Astrocyte of the cerebellum (primary cell): ENCODE results near the gene EPHA8.

Experiments
- DNase-seq: peaks from one replicate; pipeline ENCODE4 v3.0.0-alpha.2; 2011; ENCODE audit warnings: low read depth
- H3K4me3 ChIP-seq: 2 replicates; pipeline ENCODE4 v1.5.1; 2011; ENCODE audit warnings: mild to moderate bottlenecking, low read depth, low read length, moderate library complexity
- in situ Hi-C: cut with HindIII; loops from 2 replicates; pipeline ENCODE4 v1.10.0; 2017; ENCODE audit warnings: low sequenced_read_pairs
- TF ChIP-seq, protein P1 (sequence below): IDR thresholded peaks from 2 replicates; pipeline ENCODE4 v1.5.1; 2012; ENCODE audit warnings: low read length, low read depth, moderate library complexity, mild to moderate bottlenecking; ENCODE audit errors: missing control alignments

Gene EPHA8

DNA sequence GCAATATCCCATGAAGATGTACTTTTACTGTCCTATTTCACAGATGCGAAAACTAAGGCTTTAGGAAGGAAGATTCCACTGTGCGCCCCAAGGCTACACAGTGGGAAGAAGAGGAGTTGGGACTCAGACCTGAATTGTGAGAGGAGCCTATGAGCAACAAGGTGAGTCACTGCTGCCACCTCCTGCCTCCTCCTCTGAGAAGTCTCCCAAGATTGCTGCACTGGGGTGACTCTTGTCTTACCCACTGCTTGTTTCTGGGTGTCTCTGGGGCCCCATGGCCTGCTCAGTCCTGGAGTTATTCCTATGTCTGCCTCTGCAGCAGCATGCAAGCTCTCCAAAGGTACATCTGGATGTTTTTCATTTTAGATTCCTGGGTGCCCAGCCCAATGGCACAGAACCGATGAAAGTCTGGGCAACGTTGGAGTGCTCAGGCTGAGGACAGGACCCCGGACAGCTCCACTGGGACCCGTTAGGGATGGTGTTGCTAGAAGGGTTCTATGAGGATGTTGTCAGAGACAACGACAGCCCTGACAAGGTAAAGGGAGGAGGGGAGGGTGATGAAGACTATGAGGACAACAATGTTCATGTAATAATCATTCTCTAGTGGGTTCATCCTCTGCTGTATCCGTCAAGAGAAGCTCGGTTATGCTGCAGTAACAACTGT, 62.1 kb downstream of the EPHA8 start:
- TF ChIP-seq, protein P1, sequence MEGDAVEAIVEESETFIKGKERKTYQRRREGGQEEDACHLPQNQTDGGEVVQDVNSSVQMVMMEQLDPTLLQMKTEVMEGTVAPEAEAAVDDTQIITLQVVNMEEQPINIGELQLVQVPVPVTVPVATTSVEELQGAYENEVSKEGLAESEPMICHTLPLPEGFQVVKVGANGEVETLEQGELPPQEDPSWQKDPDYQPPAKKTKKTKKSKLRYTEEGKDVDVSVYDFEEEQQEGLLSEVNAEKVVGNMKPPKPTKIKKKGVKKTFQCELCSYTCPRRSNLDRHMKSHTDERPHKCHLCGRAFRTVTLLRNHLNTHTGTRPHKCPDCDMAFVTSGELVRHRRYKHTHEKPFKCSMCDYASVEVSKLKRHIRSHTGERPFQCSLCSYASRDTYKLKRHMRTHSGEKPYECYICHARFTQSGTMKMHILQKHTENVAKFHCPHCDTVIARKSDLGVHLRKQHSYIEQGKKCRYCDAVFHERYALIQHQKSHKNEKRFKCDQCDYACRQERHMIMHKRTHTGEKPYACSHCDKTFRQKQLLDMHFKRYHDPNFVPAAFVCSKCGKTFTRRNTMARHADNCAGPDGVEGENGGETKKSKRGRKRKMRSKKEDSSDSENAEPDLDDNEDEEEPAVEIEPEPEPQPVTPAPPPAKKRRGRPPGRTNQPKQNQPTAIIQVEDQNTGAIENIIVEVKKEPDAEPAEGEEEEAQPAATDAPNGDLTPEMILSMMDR = no peak
- no peak for DNase-seq
- in situ Hi-C loops = no loop called here

DNA sequence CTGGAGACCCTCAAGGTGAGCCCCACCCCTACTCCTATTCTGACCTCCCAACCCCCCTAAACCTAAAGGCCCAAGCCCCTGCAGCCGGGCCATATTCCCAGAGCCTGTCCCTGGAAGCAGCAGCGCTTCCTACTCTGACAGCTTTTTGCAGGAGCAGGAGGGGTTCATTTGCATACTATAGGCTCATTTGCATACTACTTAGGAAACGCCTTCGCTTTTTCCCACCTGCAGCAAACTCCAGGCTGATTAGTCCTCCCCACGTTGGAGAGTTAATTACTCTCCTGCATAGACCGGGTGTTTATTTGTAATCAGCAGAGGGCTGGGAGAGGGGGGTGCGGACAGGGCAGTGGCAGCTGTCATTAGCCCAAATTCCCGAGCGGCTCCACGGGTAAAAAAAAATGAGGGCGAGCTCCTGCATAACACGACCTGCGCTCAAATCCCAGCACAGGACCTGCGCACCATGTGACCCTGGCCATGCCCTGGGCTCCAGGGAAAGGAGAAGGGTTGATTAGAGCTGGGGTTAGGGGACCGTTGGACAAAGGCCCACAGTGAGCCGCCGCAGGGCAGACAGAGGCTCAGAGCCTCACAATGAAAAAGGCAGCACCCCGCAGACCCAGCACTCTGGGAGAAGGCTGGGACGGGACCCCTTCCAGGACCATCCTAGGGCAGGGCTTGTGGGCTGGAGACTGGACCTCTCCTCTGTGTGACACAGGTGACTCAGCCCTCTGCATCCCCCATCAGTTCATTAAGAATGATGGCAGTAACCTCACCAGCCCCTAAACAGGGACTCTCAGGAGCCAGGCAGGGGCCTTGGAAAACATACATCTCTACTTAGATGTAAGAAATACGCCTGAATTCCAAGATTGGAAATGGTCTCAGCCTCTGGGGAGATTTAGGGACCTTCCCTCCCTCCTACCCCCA, 63.2 kb downstream of the EPHA8 start:
- in situ Hi-C loops = no loop called here
- no peak overlapping the region for H3K4me3 ChIP-seq
- TF ChIP-seq, protein P1 = no peak
- no peak for DNase-seq

More for the DNA sequence above, 62.1 kb downstream of the EPHA8 start:
- no peak overlapping the region for H3K4me3 ChIP-seq

DNA sequence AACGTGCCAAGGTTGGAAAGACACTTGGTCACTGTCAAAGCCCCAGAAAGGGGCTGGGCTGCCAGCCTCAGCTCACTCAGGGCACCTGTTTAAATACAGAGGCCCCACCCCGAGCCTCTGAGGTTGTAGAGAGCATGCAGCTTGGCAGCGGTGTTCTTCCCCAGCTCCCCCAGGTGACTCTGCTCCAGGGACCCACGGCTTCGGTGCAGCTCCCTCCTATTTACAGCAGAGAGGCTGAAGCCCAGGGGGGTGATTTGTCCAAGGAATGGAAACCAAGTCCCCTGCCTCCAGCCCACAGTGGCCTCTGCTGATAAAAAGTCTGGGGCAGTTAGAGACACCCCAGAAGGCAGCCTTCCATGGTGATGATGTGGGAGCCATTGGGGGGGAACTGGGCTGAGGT, 64.0 kb downstream of the EPHA8 start:
- no peak overlapping the region for H3K4me3 ChIP-seq
- TF ChIP-seq, protein P1 = no peak
- in situ Hi-C loops = no loop called here
- DNase-seq = no peak

DNA sequence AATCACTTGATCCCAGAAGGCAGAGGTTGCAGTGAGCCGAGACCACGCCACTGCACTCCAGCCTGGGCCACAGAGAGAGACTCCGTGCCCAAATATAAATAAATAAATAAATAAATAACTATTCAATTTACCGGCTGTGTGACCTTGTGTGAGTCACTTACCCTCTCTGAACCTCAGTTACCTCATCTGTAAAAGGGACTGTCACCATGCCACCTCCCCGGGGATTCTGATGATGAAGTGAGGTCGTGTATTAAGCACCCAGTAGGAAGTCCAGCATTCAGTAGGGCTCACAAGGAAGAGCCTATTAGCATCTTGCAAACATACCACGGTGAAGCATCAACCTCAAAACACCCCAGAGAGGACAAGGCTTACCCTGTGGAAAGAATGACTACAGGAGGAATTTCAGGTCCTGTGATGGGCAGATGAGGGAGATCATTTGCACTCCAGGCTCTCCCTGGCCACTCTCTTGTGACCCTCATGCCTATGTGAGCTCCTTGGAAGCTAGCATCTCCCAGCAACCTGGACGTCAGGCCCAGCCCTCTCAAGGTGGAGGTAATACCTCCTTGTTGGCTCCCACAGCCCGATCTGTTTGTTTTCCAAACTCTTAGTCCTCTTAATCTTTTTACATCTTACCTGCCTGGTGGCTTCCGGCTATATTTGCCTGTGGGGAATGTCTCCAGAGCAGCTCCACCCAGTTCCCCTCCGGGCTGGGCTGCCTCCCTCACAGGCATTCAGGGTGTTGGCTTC, 65.6 kb downstream of the EPHA8 start:
- in situ Hi-C loops = no loop called here
- no peak for DNase-seq
- TF ChIP-seq, protein P1 = no peak
- H3K4me3 ChIP-seq = no peak overlapping the region

DNA sequence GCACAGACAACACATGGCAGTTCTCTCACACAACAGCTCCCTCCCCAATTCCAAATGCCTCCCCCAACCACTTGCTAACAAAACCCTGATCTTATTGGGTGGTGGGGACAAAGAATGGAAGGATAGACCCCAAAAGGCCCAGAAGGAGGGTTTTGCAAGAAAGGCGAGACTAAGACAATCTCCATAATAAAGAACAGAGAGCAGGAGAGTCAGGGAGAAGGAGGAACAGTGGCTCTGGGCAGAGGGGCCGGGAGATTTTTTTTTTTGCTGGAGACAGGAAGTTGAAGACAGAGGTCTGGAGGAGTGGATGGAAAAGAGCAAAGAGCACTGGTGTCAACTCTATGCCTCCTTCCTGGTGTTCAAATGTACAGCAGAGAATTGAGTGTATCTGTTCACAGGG, 66.6 kb downstream of the EPHA8 start:
- TF ChIP-seq, protein P1 = no peak
- in situ Hi-C loops = loop anchor here (5.0 kb wide), 1 partner anchor 43 kb away; no protein-coding TSS in a partner anchor
- no peak for DNase-seq
- no peak overlapping the region for H3K4me3 ChIP-seq
